Heart left ventricle (tissue), 16 donors: ENCODE results near the gene DAB2IP. TPM values are rescaled to one million over a fixed set of nuclear protein-coding genes. Genes with fewer than 3 reads are reported as not detected.

ENCODE experiments used
- ATAC-seq, 4 donors: fragments of 200-7000 bp; cut with Tn5 transposase; one replicate each; pipeline ENCODE4 v1.9.1; 2020 to 2022; ENCODE audit warnings: moderate library complexity in 4 of 4, mild to moderate bottlenecking in 3 of 4, moderate number of reproducible peaks in 1 of 4
- DNase-seq, 5 donors: peaks; one replicate each; pipeline ENCODE4 v3.0.0-alpha.2; 2020
- H3K27ac ChIP-seq, 12 donors: fragments of 200-600 bp; sonication (generic) in 4 of 12; one replicate each; pipeline versions ENCODE4 v1.5.0 to v1.8.0; 2016 to 2022; ENCODE audit warnings: mild to moderate bottlenecking in 2 of 12
- H3K27me3 ChIP-seq, 9 donors: fragments of 200-600 bp; sonication (generic) in 2 of 9; one replicate each; pipeline versions ENCODE4 v1.5.1 to v1.8.0; 2016 to 2022; ENCODE audit warnings: mild to moderate bottlenecking in 3 of 9
- H3K36me3 ChIP-seq, 9 donors: fragments of 200-600 bp; sonication (generic) in 2 of 9; one replicate each; pipeline versions ENCODE4 v1.5.0 to v1.8.0; 2018 to 2022; ENCODE audit warnings: mild to moderate bottlenecking in 2 of 9
- H3K4me1 ChIP-seq, 12 donors: fragments of 200-600 bp; sonication (generic) in 4 of 12; one replicate each; pipeline versions ENCODE4 v1.5.0 to v1.8.0; 2016 to 2022; ENCODE audit warnings: mild to moderate bottlenecking in 3 of 12
- H3K4me3 ChIP-seq, 12 donors: fragments of 200-600 bp; sonication (generic) in 4 of 12; one replicate each; pipeline versions ENCODE4 v1.5.0 to v1.8.0; 2017 to 2022; ENCODE audit warnings: mild to moderate bottlenecking in 9 of 12, moderate library complexity in 4 of 12
- H3K9me3 ChIP-seq, 12 donors: fragments of 200-600 bp; sonication (generic) in 4 of 12; one replicate each; pipeline versions ENCODE4 v1.5.0 to v1.8.0; 2016 to 2022; ENCODE audit warnings: mild to moderate bottlenecking in 1 of 12
- CTCF ChIP-seq, 12 donors: fragments of 200-600 bp; sonication (generic) in 4 of 12; IDR thresholded peaks; one replicate each; pipeline versions ENCODE4 v1.5.0 to v1.8.0; 2018 to 2022; ENCODE audit warnings: antibody characterized with exemption in 12 of 12, mild to moderate bottlenecking in 5 of 12
- POLR2A ChIP-seq, 2 donors: fragments of 450-650 bp; IDR thresholded peaks; one replicate each; pipeline ENCODE4 v1.6.1; 2017; ENCODE audit warnings: antibody characterized with exemption in 2 of 2, mild to moderate bottlenecking in 2 of 2, moderate library complexity in 2 of 2
- WGBS, 4 donors: extraction: QIAGEN DNeasy Blood & Tissue Kit in 2 of 4; methylation state at CpG; one replicate each; pipeline versions ENCODE4 v1.1.5 to v1.1.7; 2013 to 2018; 5-methylcytosine and 5-hydroxymethylcytosine counted together
- intact Hi-C, 10 donors: fragments of 100-400 bp; cut with DNase I; formaldehyde crosslinking; loops; one replicate each; pipeline versions ENCODE4 v1.11.1 to v1.14.2; 2022
- polyA plus RNA-seq, 2 donors: library from polyadenylated mRNA; stranded (reverse); fragments of 200-250 nt; gene quantifications; one replicate each; pipeline ENCODE4 v1.2.3, GENCODE V29; 2013
- total RNA-seq, 9 donors: library from RNA; depleted of rRNA in 2 of 9; stranded (reverse); fragments of >200 nt in 2 of 9; fragmentation: NEBNext Ultra II Directional in 3 of 9; extraction: Animal tissue kit (Norgen Biotek cat#: 25700) in 3 of 9; gene quantifications; one replicate each; pipeline versions ENCODE4 v1.1.0 to v1.2.4, GENCODE V29; 2016 to 2023
- donor health status: ischemic (EF 13 %, LVEDD 7.1; RV severe dilation, severe dysfunction).
- donor health status: healthy with polysubstance abuse.
- donor health status: DM: no; HTN: yes; CAD: no.
- donor health status: DM: no; HTN: no; CAD: no.
- donor health status: ischemic (EF 25% LVEDD 6.9; RV normal size, moderate dysfunction).
- donor health status: ischemic (EF 25% LVEDD 5.7; RV mildly dilated, moderate dysfunction).
- donor health status: healthy.
- donor health status: DM: yes; HTN: yes; CAD: no.
- donor health status: ischemic (EF 35%, LVEDD 5.7; RV mildly dilated, moderate dysfunction).
- donor health status: nonischemic (EF 11% LVEDD 7.7; RV severe dilation, severe dysfunction).
- donor health status: DM: yes; HTN: yes; CAD: no.
- donor health status: PGD.
- donor health status: ischemic (EF 29% LVEDD 5.4; RV normal size, mild dysfunction).
- donor health status: nonischemic (EF 23%, LVEDD 6.1; RV moderate dilation, normal function).

The DAB2IP gene
- total and polyA plus RNA-seq, 11 donors, result 30.9 to 103 (median 52.6) TPM

GRCh38 chr9:121636978-121637712 lies 14.3 kb upstream of the DAB2IP start:
- no peak for TF ChIP-seq CTCF (IDR thresholded peaks at IDR 0.05)
- TF ChIP-seq POLR2A (IDR thresholded peaks at IDR 0.05), result no peak
- 87 to 92% (median 91%) methylated on average over 10 of the region's 10 CpGs for WGBS, 4 donors
- Histone ChIP-seq H3K4me1 (peaks cover 19 to 78% (median 53%) of the 10 kb centered on the region in 12 donors), H3K36me3 (no peaks in the 10 kb centered on the region), H3K9me3 (no peaks in the 10 kb centered on the region), H3K27me3 (no peaks in the 10 kb centered on the region), H3K27ac (peak overlapping the region in 2 of 12 donors; percentile 45 to 61), H3K4me3 (no peak overlapping the region)
- intact Hi-C loops, result loop anchor here (5.0 to 10.0 kb wide), 6 partner anchors 45 to 358 kb away; no protein-coding TSS in a partner anchor
- ATAC-seq, result no peak
- DNase-seq, result peak in 1 of 5 donors; percentile 9

- TF ChIP-seq POLR2A (IDR thresholded peaks at IDR 0.05) (no peak), CTCF (IDR thresholded peaks at IDR 0.05) (no peak)
Measured at GRCh38 chr9:121637713-121638220, 13.7 kb upstream of the DAB2IP start.

GRCh38 chr9:121638399-121638798 lies 13.0 kb upstream of the DAB2IP start:
- intact Hi-C loops, result loop anchor here (2.0 to 10.0 kb wide), 7 partner anchors 44 to 356 kb away; no protein-coding TSS in a partner anchor
- Histone ChIP-seq H3K27ac (peak overlapping the region in 1 of 12 donors; percentile 38), H3K4me1 (peaks cover 19 to 76% (median 52%) of the 10 kb centered on the region in 12 donors), H3K27me3 (no peaks in the 10 kb centered on the region), H3K36me3 (no peaks in the 10 kb centered on the region), H3K9me3 (no peaks in the 10 kb centered on the region), H3K4me3 (no peak overlapping the region)
- TF ChIP-seq POLR2A (IDR thresholded peaks at IDR 0.05) (no peak), CTCF (IDR thresholded peaks at IDR 0.05) (no peak)
- 90 to 95% (median 92%) methylated on average over 8 of the region's 8 CpGs for WGBS, 4 donors
- peak in 1 of 5 donors; percentile 17 for DNase-seq
- ATAC-seq, result no peak

More at GRCh38 chr9:121637713-121638220, 13.7 kb upstream of the DAB2IP start:
- Histone ChIP-seq H3K27me3 (no peaks in the 10 kb centered on the region), H3K27ac (peak overlapping the region in 1 of 12 donors; percentile 38), H3K36me3 (no peaks in the 10 kb centered on the region), H3K9me3 (no peaks in the 10 kb centered on the region), H3K4me1 (peaks cover 19 to 76% (median 53%) of the 10 kb centered on the region in 12 donors), H3K4me3 (no peak overlapping the region)
- peak in 1 of 5 donors; percentile 36 for DNase-seq
- ATAC-seq, result no peak
- WGBS, 4 donors, result 61 to 70% (median 62%) methylated on average over 8 of the region's 8 CpGs
- intact Hi-C loops, result loop anchor here (2.0 to 10.0 kb wide), 7 partner anchors 45 to 357 kb away; no protein-coding TSS in a partner anchor

GRCh38 chr9:121638901-121639592 lies 12.4 kb upstream of the DAB2IP start:
- Histone ChIP-seq H3K27ac (no peak overlapping the region), H3K4me3 (no peak overlapping the region), H3K27me3 (no peaks in the 10 kb centered on the region), H3K36me3 (no peaks in the 10 kb centered on the region), H3K4me1 (peaks cover 19 to 78% (median 52%) of the 10 kb centered on the region in 12 donors), H3K9me3 (no peaks in the 10 kb centered on the region)
- 88 to 94% (median 90%) methylated on average over 4 to 5 of the region's 5 CpGs for WGBS, 4 donors
- DNase-seq (peak in 1 of 5 donors; percentile 4), ATAC-seq (no peak)
- no peak for TF ChIP-seq POLR2A (IDR thresholded peaks at IDR 0.05)
- TF ChIP-seq CTCF (IDR thresholded peaks at IDR 0.05), result no peak
- intact Hi-C loops, result loop anchor here (2.0 to 10.0 kb wide), 7 partner anchors 43 to 356 kb away; no protein-coding TSS in a partner anchor
